NCI-H2171 (cell line): ENCODE results near the gene C2orf15.
"Not testable (repeated sequence)": the region's sequence is repeated elsewhere in the genome, so short reads cannot be mapped to it uniquely, and the experiment has no call there.

Source experiments
- DNase-seq: peaks from one replicate; lab custom pipeline; 2025; lab: John Stamatoyannopoulos, UW

Gene C2orf15

DNA sequence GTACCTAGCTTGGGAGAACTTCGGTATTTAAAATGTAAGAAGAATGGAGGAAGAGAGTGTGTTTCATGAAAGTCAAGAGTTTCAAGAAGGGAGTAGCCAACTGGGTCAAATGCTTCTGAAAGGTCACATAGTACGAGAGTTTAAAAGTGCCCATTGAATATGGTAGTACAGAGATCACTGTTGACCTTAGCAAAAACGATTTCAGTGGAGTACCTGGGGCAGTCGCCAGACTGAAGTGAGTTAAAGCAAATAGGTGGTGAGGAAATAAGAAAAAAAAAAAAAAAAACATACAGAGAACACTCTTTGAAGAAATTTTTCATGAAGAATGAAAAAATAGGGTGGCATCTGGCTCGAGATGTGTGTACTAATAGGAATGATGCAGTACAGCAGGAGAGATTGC lies 24.7 kb downstream of the C2orf15 start:
- DNase-seq: no peak

DNA sequence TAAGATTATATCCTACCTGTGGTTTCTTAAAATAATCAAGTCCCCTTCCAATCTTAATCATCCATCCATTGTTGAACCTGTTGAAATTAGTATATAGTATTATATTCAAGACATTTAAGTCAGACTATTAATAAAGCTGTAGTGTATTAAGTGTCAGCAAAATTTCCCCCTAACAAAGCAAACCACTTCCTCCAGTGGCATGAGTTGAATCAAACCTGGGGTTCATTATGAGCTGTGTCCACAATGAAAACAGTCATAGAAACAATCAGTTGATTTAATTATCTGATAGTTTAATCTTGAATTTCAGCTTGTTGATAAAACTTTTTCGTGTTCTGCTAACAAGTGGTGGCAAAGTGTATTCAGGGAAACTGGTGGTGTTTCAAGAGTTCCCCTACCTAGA lies 28.0 kb downstream of the C2orf15 start:
- no peak for DNase-seq

DNA sequence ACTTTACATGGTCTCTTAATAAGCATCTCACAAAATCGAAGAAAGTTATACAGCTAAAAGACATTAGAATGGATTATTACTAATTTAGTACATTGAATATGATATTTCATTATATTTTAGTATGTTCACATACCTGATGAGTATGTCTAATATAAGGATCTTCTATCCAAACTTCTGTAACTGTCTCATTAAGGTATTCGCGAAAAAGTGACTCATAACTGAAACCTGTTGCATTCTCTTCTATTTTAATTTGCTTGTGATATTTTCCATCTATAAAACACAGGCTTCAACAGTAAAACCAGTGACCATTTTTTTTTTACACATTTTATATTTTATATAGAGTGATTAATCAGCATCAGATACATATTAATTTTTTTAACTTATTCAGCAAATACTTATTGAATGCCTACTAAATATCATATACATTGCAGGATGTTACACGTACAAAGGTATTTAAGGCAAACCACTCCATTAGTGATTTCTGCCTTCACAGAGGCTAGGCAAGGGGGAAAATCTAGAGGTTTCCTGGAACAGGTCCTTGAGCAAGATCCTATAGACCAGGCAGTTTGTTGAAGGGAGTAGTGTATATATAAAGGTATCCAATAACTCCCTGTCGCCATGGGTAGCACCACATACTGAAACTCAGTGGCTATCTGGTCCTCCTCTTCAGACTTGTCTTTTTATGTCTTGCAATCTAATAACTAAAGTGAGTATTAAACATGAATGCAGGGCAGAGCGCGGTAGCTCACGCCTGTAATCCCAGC lies 30.1 kb downstream of the C2orf15 start:
- no peak for DNase-seq

DNA sequence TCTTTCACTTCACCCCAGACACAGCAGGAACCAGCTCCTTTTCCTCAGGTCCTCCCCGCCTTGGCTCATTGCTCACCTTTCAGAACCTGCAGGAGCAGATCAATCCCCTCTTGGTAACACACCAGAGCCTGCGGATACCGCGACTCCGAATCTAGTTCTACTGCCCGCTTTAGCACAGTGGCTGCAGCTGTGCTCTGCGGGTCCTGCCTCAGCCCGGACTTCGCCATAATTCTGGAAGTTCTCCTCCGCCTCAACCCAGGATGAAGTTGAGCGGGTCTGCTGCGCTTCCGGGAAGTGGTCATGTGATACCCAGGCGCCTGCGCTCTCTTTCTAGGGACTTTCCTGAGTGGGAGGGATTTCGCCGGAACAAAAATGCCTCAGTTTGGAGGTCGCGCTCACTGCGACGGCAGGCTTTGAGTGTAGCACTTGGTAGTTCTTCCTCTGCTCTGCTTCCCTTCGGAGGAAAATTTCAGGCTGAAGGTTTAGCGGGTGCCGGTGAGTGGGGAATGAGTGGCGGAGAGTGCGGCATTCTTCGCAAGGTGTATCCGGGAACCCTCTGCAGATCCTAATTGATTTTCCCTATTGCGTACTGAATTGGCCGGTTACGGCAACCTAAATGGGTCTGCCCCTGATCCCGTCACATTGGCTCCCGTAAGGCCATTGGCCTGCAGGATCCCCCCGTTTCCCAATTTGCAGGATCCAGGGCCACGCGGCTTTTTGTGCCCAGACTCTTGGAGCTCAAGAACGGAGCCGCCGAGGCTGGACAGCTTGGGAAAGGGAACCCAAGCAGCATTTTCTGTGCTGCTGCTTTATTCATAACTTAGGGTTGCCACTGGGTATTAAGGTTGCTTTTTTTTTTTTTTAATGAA lies 39.5 kb downstream of the C2orf15 start, which contains the start of the genes MITD1 and MRPL30:
Gene MITD1 (minus strand): TSS at position 304 of the 869 bp plus-strand sequence. CDS start 77 bp downstream, at position 227.
Gene MRPL30 (plus strand): TSS at position 430 of the 869 bp plus-strand sequence. CDS start 5,020 bp downstream, outside the sequence.
- peak; percentile 91 for DNase-seq

DNA sequence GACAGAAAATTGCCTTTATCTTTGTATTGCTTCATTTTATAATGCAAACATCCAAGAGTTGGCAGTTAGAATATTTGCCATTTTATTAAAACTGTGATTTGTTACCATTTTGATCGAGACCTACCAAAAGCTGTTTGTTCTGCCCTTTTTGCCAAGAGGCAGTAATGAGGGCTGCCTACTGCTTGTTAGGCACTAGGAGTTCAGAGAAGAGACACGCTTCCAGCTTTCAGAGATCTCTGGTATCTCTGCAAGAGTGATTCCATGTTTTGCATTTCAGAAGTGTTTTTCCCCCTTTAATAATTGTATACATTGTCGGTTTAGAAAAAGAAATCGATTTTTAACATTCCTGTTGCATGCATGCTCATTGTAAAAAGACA lies 40.1 kb downstream of the C2orf15 start:
- no peak for DNase-seq

DNA sequence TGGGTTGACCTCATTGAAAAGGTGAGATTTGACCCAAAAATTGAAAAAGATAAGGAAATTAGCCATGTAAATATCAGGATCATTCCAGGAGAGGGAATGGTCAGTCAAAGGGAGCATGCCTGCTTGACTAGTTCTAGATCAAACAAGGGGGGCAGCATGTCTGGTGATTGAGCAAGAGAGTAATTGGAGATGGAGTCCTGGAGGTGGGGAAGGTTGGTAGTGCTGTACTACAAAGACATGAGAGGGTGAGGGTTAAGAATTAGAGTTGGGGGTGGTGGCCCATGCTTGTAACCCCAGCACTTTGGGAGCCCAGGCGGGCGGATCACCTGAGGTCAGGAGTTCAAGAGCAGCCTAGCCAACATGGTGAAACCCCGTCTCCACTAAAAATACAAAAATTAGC lies 41.5 kb downstream of the C2orf15 start:
- no peak for DNase-seq

DNA sequence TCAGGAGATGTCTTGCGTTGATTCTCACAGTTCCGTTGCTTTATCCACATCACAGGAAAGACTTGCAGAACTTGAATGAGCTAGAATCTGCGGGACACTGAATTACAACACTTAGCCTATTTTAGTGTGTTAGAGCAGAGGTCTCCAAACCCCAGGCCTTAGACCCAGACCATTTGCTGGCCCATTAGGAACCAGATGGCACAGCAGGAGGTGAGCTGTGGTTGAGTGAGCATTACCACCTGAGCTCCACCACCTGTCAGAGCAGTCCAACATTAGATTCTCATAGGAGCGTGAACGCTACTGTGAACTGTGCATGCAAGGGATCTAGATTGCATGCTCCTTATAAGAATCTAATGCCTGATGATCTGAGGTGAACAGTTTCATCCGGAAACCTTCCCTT lies 43.3 kb downstream of the C2orf15 start:
- DNase-seq: no peak

DNA sequence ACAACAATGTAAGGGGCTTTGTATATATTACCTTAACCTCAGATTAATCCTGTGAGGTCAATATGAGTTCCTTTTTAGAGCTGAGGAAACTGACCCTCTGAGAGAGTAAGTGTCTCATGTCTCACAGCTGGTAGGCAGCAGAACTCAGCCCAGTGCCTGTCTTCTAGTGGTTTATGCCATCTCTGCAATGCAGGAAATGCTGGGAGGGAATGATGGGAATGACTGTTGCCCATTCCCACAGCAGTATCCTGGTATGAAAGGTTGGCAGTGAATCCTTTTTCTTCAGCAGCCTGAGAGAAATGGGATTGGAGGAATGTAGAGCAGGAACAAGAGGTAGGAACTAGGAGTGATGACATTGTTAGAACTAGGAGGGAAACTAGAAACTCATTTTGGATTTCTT lies 45.5 kb downstream of the C2orf15 start:
- DNase-seq: no peak

DNA sequence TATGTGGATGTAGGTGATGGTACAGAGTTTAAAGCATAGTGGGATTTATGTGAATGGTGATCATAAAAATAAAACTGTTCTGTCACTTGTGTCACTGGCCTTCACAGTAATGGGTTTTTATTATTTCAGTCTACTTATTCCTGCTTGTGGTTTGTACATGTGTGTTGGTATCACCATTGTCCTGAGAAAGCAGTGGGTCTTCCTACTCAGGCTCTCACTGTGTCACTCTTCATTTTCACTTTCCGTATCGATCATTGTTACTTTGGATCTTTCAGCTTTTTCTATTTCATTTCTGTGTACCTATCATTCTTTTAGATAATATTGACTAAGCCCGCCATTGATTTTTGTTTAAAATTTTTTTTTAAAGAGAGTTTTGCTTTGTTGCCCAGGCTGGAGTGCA lies 46.9 kb downstream of the C2orf15 start:
- DNase-seq: no peak

DNA sequence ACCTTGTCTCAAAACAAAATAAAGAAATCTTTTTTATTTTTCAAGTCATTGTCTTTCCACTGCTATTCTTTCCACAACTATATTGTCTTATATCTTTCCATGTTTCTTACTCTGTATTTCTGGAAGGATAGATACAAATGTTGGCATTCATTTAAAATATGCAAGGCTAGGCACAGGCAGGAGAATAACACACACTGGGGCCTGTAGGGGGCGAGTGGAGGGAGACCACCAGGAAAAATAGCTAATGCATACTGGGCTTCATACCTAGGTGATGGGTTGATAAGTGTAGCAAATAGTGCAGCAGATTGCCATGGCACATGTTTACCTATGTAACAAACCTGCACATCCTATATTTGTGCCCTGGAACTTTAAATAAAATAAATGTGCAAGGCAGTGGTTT lies 49.0 kb downstream of the C2orf15 start:
- DNase-seq: no peak

DNA sequence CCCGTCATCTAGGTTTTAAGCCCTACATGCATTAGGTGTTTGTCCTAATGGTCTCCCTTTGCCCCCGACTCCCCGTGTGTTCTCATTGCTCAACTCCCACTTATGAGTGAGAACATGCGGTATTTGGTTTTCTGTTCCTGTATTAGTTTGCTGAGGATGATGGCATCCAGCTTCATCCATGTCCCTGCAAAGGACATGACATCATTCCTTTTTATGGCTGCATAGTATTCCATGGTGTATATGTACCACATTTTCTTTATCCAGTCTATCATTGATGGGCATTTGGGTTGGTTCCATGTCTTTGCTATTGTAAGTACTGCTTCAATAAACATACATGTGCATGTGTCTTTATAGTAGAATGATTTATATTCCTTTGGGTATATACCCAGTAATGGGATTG lies 50.9 kb downstream of the C2orf15 start:
- not testable (repeated sequence) for DNase-seq

DNA sequence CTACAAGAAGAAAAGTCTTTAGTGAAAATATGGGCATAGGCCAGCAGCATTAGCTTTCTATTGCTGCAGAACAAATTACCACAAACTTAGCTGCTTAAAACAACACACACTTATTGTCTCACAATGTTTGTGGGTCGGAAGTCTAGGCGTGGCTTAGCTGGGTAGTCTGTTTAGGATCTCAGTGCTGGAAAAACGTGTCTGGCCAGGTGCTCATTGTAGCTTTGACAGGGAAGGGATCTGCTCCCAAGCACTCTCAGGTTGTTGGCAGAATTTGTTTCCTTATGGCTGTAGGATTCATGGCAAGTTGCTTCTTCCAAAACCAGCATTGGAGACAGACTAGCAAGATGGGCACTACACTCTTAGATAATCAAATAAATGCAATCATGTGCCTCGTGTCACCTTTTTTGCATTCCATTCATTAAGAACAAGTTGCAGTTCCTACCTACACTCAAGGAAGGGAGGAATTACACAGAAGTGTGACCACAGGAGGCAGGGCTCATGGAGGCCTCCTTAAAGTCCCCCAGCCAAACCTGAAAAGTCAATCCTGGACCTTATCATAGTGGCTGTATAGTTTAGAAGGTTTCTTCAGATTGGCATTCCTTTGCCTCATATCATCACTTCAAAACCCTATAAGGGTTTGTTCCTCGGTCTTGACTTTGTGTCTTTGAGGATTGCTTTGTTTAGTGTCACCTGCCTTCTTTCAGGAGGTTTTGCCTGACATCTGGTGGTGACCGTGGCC lies 56.8 kb downstream of the C2orf15 start:
- no peak for DNase-seq

DNA sequence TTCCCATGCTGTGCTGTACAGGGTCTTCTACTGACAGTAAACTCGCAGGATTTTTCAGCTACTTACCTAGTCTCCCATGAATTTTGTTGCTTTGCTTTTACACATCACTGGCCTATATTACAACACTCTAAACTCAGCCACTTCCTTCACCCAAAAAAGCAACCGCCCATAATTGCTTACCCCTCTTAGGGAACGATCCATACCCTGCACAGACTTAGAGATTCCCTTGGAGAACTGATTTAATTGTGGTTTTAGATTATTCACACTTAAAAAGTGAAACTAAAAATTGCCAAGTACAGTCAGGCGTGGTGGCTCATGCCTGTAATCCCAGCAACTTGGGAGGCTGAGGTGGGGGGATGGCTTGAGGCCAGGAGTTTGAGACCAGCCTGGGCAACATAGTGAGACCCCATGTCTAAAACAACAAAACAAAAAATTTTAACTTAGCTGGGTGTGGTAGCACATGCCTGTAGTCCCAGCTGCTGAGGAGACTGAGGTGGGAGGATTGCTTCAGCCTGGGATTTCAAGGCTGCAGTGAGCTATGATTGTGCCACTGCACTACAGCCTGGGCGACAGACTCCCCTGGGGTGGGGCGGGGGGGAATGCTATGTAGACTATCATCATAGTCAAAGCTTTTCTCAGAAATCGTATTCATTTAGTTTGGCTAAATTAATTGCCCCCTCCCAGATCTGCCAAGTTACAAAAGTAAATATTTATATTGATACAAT lies 58.7 kb downstream of the C2orf15 start:
- no peak for DNase-seq
